Endothelial cell of umbilical vein (primary cell): ENCODE results near the gene ODAD4.

Experiments
- POLR2AphosphoS5 ChIP-seq: IDR thresholded peaks from 2 replicates; pipeline ENCODE4 v1.6.1; 2012; ENCODE audit warnings: low read depth, mild to moderate bottlenecking, control low read depth, low read length, moderate library complexity; ENCODE audit not compliant: insufficient read depth
- TF ChIP-seq, protein P1 (sequence below), 2 donors: IDR thresholded peaks; 1 replicate in 1 of 2; 2 replicates in 1 of 2; pipeline ENCODE4 v1.5.1; 2011; ENCODE audit warnings: low read length in 2 of 2, mild to moderate bottlenecking in 2 of 2, moderate library complexity in 2 of 2, control low read depth in 1 of 2, inconsistent platforms in 1 of 2, low read depth in 1 of 2; ENCODE audit not compliant: insufficient read depth in 1 of 2; ENCODE audit errors: extremely low read depth in 1 of 2

DNA sequence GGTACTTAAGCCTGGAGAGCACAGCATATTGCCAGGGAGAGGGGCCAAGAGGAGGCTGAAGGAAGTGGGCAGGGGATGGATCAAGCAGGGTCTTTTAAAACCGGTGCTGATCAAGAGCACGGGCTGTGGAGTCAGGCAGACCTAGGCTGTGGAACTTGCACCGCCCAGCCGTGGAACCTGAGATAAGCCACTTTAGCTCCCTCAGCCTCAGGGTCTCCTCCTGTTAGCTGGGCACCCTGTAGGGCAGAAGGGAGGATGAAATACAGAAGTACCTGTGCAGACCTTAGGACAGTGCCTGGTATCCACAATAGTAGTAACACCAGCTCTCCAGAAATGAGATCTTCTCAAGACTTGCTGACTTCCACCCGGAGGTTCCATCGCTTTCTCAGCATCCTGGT is 9.3 kb downstream of the ODAD4 start:
- TF ChIP-seq, protein P1, sequence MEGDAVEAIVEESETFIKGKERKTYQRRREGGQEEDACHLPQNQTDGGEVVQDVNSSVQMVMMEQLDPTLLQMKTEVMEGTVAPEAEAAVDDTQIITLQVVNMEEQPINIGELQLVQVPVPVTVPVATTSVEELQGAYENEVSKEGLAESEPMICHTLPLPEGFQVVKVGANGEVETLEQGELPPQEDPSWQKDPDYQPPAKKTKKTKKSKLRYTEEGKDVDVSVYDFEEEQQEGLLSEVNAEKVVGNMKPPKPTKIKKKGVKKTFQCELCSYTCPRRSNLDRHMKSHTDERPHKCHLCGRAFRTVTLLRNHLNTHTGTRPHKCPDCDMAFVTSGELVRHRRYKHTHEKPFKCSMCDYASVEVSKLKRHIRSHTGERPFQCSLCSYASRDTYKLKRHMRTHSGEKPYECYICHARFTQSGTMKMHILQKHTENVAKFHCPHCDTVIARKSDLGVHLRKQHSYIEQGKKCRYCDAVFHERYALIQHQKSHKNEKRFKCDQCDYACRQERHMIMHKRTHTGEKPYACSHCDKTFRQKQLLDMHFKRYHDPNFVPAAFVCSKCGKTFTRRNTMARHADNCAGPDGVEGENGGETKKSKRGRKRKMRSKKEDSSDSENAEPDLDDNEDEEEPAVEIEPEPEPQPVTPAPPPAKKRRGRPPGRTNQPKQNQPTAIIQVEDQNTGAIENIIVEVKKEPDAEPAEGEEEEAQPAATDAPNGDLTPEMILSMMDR (IDR thresholded peaks at IDR 0.05; ENCODE audit: extremely low read depth in 1 of 2, insufficient read depth in 1 of 2, low read depth in 1 of 2, low read length in 2 of 2): no peak
- TF ChIP-seq POLR2AphosphoS5: no peak
